Measurements from ENCODE around the gene PALD1.

DNA sequence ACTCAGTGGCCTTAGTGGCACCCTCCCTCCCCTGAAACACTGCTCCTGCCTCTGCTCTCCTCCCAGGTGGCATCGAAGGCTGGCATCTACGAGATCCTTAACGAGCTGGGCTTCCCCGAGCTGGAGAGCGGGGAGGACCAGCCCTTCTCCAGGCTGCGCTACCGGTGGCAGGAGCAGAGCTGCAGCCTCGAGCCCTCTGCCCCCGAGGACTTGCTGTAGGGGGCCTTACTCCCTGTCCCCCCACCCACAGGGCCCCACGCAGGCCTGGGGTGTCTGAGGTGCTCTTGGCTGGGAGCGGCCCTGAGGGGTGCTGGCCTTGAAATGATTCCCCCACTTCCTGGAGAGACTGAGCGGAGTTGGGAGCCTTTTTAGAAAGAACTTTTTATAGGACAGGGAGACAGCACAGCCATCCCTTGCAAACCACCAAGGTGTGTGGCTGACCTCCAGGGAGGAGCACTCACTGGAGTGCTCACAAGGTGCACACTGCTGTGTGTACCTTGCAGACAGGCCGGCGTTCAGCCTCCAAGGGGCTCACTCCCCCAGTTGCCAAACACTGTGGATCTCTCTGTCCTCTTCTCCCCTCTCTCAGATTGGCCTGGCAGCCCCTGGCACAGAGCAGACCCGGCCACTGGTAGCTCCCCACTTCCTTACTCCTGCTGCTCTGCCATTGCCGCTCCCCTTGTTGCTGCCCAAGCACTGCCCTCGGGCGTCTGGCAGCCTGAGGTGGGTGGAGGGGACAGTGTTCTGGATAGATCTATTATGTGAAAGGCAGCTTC lies 88.1 kb downstream of the PALD1 start:
- no peak for TF ChIP-seq TAF1 (IDR thresholded peaks at IDR 0.05; ENCODE audit: borderline replicate concordance, low read depth, low read length)
- TF ChIP-seq POLR2A (IDR thresholded peaks at IDR 0.05; ENCODE audit: low read depth, low read length): no peak

Measured in GM12892 (cell line).